IPS-NIHi11 (cell line): ENCODE data around the gene CPSF6.
"Not testable (repeated sequence)": the region's sequence is repeated elsewhere in the genome, so short reads cannot be mapped to it uniquely, and the experiment has no call there.

Source experiments
- DNase-seq: peaks from one replicate; pipeline ENCODE4 v3.0.0; 2012; ENCODE audit warnings: mixed read lengths, low spot score

The CPSF6 gene

DNA sequence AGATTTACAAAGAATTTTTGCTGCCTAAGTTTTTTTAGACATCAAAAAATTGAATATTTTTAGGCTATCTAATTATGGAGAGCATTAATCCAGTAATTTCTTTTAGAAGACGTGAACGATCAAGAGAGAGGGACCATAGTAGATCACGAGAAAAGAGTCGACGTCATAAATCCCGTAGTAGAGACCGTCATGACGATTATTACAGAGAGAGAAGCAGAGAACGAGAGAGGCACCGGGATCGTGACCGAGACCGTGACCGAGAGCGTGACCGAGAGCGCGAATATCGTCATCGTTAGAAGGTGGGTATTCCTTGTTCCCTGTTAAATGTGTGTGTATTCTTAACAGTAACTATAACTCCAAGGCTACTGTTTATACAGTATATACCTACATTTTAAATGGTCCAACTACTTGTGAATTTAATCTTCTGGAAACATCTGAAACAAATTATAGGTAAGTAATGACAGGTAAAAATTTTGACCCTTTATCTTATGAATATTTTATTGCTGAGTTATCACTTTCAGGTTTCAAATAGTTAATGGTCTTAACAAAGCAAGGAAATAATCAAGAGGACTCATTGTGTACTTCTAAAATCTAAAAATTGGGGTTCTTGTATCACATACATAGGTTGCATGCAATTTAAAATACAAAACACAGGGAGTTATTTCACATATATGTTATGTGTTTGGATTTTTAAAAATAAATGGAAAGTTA is 23.1 kb downstream of the CPSF6 start:
- DNase-seq, result no peak

DNA sequence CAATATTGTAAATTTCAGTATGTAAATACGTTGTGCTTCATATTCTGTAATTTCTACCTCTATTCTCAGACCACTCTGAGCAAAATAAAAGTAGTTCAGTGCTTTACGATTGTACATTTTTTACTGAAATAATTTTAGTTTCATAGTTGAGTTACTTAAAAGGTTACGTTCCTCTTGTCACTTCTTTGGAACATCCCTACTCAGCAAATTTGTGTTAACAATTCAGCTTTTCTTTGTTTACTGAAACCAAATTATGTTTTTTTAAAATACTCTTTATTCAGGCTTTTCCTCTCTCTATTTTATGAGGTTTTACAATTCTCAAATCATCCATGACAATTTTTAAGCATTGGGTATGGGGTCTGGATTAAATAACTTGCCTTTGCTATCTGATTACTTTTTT is 25.8 kb downstream of the CPSF6 start:
- no peak for DNase-seq

GRCh38 chr12:69265633-69266032 is 26.3 kb downstream of the CPSF6 start:
- DNase-seq, result not testable (repeated sequence)

GRCh38 chr12:69266036-69266635 is 26.8 kb downstream of the CPSF6 start:
- DNase-seq, result no peak

DNA sequence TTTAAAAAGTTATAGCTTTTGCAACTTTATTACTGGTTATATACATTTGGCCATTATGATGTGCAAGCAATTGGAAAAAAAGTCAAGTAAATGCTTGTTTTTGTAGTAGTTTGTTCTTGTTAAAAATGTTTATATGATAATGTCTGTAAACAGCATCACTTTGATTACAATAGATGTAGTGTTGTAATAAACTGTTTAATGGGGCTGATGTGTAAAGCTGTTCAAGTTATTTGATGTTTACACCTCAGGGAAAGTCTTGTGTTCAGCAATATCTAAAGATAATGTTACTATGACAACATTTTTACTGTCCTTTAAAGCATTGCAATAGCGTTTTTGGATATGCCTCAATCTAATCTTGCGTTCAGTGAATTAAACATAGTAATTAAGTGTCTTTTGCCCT is 30.4 kb downstream of the CPSF6 start:
- no peak for DNase-seq

- no peak for DNase-seq
Measured at GRCh38 chr12:69272511-69272910, 33.1 kb downstream of the CPSF6 start.

- DNase-seq, result no peak
Measured at GRCh38 chr12:69274861-69275260, 35.5 kb downstream of the CPSF6 start.

GRCh38 chr12:69275471-69275891 is 36.1 kb downstream of the CPSF6 start:
- DNase-seq, result no peak

DNA sequence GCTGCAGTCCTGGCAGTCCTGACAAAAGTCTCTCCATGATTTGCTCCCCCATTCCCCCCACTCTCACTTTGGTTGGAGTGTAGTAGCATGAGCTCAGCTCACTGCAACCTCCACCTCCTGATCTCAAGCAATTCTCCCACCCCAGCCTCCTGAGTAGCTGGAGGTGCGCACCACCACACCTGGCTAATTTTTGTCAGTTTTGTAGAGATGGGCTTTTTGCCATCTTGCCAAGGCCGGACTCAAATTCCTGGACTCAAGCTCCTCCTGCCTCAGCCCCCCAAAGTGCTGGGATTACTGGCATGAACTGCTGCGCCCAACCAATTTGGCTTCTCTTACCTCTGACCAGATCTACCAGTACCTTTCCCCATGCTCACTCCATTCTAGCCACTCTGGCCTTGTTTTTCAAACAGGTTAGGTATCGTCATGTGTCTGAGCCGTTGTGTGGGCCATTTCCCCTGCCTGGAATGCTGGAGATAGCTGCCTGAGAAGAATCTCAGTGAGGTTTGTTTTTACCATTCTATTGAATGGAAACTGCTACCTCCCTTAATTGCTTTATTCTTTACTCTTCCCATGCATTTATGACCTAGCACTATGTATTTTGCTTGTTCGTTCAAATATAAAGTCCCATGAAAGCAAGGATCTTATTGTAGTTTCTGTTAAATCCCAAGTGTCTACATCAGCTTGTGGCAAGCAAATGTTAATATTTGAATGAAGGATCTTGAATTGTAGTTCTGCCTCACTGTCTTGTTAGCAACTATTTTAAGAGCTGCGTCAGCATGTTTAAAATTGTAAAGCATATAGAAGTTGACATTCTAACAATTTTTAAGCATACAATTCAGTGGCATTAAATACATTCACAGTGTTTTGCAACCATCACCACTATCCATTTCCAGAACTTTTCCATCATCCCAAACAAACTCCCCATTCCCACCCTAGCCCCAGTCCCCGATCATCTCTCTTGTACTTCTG is 39.7 kb downstream of the CPSF6 start:
- no peak for DNase-seq

DNA sequence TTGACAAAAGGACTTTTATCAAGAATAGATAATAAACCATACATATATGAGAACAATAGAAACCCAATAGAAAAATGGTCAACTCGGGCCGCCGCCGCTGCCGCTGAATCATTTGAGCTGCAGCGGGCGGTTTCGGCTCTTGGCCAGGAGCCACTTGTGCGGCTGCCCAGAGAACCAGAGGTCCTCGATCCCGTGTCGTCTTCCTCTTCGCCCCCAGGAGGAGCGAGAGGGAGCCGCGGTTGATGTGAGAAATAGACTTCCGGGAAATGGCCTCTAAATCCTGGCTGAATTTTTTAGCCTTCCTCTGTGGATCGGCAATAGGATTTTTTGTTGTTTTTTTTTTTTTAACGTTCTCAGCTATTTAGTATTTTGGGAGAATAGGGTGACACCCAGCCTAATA is 44.8 kb downstream of the CPSF6 start:
- DNase-seq, result peak; percentile 78

- DNase-seq, result no peak
Measured at GRCh38 chr12:69287556-69287955, 48.2 kb downstream of the CPSF6 start.

- DNase-seq, result peak; percentile 88
Measured at GRCh38 chr12:69290545-69291277, 51.3 kb downstream of the CPSF6 start.

DNA sequence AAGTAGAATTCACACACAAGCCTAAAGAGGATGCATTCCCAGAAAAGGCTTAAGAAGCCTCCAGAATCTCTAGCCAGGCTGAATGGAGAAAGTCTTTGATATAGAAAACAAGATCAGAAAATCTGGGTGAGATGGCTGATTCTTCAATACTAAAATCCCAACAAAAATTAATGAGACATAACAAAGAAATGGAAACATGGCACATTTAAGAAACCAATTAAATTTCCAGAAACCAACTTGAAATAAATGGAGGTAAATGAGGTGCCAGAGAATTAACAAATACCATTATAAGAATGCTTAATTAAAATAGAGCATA is 51.9 kb downstream of the CPSF6 start:
- DNase-seq, result no peak

DNA sequence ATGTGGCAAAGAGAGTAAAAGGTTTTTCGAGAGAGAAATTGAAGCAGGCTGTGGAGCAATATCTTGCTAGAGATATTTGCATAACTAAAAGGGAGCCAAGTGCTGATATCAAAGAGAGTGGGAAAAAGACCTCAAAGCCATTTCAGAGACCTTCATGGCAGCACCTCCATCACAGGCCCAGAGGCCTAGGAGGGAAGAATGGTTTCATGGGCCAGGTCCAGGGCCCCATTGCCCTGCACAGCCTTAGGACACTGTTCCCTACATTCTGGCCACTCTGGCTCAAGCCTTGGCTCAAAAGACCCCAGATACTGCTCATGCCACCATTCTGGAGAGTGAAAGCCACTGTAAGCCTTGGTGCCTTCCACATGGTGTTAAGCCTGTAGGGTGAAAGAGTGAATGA is 58.8 kb downstream of the CPSF6 start:
- DNase-seq, result no peak

- DNase-seq, result no peak
Measured at GRCh38 chr12:69298947-69299346, 59.6 kb downstream of the CPSF6 start.

DNA sequence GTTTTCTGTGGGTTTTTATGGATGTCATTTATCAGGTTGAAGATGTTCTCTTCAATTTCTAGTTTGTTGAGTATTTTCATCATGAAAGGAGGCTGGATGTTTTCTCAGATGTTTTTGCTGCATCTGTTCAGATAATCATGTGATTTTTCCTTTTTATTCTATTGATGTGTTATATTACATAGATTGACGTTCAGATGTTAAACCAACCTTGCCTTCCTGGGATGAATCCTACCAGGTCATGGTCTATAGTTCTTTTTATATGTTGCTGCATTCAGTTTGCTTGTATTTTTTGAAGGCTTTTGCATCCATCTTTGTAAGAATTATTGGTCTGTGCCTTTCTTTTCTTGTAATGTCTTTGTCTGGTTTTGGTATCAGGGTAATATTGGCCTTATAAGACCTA is 64.9 kb downstream of the CPSF6 start:
- DNase-seq, result no peak

- DNase-seq, result no peak
Measured at GRCh38 chr12:69309461-69309860, 70.1 kb downstream of the CPSF6 start.

DNA sequence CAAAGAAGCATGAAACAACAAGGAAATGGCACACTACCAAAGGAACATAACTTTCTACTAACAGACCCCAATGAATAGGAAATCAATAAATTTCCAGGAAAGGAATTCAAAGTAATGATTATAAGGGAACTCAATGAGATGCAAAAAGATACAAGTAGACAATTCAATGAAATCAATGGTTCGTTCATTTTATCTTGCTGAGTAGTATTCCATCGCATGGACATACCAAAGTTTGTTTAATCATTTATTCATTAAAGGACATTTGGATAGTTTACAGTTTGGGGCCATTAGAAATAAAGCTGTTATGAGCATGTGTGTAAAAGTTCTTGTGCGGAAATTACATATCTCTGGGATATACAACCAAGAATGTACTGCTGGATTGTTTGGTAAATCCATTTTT is 73.8 kb downstream of the CPSF6 start:
- DNase-seq, result no peak

DNA sequence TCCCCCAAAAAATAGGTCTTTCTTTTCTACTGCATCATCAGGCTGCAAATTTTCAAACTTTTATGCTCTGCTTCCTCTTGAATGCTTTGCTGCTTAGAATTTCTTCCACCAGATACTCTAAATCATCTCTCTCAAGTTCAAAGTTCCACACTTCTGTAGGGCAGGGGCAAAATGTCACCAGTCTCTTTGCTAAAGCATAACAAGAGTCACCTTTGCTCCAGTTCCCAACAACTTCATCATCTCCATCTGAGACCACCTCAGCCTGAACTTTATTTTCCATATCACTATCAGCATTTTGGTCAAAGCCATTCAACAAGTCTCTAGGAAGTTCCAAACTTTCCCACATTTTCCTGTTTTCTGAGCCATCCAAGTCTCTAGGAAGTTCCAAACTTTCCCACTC is 77.4 kb downstream of the CPSF6 start:
- DNase-seq, result not testable (repeated sequence)

- DNase-seq, result not testable (repeated sequence)
Measured at GRCh38 chr12:69317233-69317632, 77.9 kb downstream of the CPSF6 start.

DNA sequence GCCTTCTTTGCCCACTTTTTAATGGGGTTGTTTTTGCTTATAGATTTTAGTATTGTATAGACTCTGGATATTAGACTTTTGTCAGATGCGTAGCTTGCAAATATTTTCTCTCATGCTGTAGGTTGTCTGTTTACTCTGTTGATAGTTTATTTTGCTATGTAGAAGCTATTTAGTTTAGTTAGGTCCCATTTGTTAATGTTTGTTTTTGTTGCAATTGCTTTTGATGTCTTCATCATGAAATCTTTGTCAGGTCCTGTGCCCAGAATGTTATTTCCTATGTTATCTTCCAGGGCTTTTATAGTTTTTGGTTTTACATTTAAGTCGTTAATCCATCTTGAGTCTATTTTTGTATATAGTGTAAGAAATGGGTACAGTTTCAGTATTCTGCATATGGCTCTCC is 78.9 kb downstream of the CPSF6 start:
- DNase-seq, result no peak

DNA sequence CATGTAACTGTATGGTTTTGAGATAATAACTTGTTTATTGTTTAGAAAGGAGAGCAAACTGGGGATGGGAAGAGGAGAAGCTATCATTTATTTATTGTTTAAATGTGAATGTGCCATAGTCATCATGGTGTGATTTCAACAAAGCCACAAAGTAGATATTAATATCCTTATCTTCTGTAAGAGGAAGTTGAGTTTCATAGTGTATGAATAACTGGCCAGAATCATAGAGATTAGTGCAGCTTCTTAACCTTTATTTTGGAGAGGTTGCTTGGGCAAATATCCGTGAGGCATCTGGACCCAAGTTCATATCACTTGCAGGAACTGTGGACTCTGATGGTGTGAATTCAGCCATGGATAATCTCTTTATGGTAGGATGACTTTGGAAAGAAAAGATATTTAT is 82.0 kb downstream of the CPSF6 start:
- DNase-seq, result no peak
